WTC11 (cell line): ENCODE results near the gene TIGD3. TPM values are rescaled to one million over a fixed set of nuclear protein-coding genes. Genes with fewer than 3 reads are reported as not detected.

ENCODE experiments used
- ATAC-seq: fragments of 200-7000 bp; cut with Tn5 transposase; 2 replicates; pipeline ENCODE4 v1.10.0; 2021; ENCODE audit warnings: mild to moderate bottlenecking, moderate library complexity
- CTCF ChIA-PET: fragments of 300-600 bp; sonication (Branson Sonifier 250); formaldehyde crosslinking; loops from one replicate; lab custom pipeline; 2021; ENCODE audit warnings: antibody characterized with exemption; lab: Charles Lee
- POLR2A ChIA-PET: fragments of 350-600 bp; sonication (Branson Sonifier 250); formaldehyde crosslinking; loops from one replicate; lab custom pipeline; 2021; ENCODE audit warnings: antibody characterized with exemption; lab: Charles Lee
- DNase-seq: peaks from one replicate; pipeline ENCODE4 v3.0.0; 2021; ENCODE audit warnings: low spot score
- H3K27ac Mint-ChIP-seq: 2 replicates; pipeline ENCODE4 v1.8.0; 2021; ENCODE audit warnings: mixed read lengths
- H3K27me3 Mint-ChIP-seq: 2 replicates; pipeline ENCODE4 v1.8.0; 2021; ENCODE audit warnings: low read depth, mild to moderate bottlenecking, moderate library complexity, mixed read lengths
- H3K36me3 Mint-ChIP-seq: 2 replicates; pipeline ENCODE4 v1.8.0; 2021; ENCODE audit warnings: mixed read lengths
- H3K4me1 Mint-ChIP-seq: 2 replicates; pipeline ENCODE4 v1.8.0; 2022; ENCODE audit warnings: mixed read lengths
- H3K4me3 Mint-ChIP-seq: 2 replicates; pipeline ENCODE4 v1.8.0; 2021; ENCODE audit warnings: mild to moderate bottlenecking, moderate library complexity, mixed read lengths
- H3K9me3 Mint-ChIP-seq: 2 replicates; pipeline ENCODE4 v1.8.0; 2021; ENCODE audit warnings: mixed read lengths
- ATF3 ChIP-seq: sonication (generic); formaldehyde crosslinking; conservative IDR thresholded peaks from 2 replicates; pipeline ENCODE4 v1.8.1; 2022; ENCODE audit warnings: mild to moderate bottlenecking, missing genetic modification reagents
- CDX4 ChIP-seq: fragments of 250-450 bp; sonication (Bioruptor Pico); IDR thresholded peaks from 2 replicates; pipeline ENCODE4 v1.9.0; 2021; ENCODE audit warnings: moderate library complexity, mild to moderate bottlenecking, inconsistent platforms, borderline replicate concordance
- E2F1 ChIP-seq: sonication (generic); formaldehyde crosslinking; IDR thresholded peaks from 2 replicates; pipeline ENCODE4 v1.8.0; 2022; ENCODE audit warnings: mild to moderate bottlenecking, missing genetic modification reagents
- ELF4 ChIP-seq: sonication (generic); formaldehyde crosslinking; IDR thresholded peaks from 2 replicates; pipeline ENCODE4 v1.8.1; 2022; ENCODE audit warnings: low read depth, mild to moderate bottlenecking, moderate library complexity, missing genetic modification reagents
- ESRRA ChIP-seq: sonication (generic); formaldehyde crosslinking; IDR thresholded peaks from 2 replicates; pipeline ENCODE4 v1.8.1; 2022; ENCODE audit warnings: mild to moderate bottlenecking, missing genetic modification reagents, borderline replicate concordance
- FOXK1 ChIP-seq: sonication (generic); formaldehyde crosslinking; IDR thresholded peaks from 2 replicates; pipeline ENCODE4 v1.8.0; 2022; ENCODE audit warnings: mild to moderate bottlenecking, moderate library complexity, missing genetic modification reagents
- JUN ChIP-seq: sonication (generic); formaldehyde crosslinking; IDR thresholded peaks from 2 replicates; pipeline ENCODE4 v1.8.0; 2023; ENCODE audit warnings: mild to moderate bottlenecking, missing genetic modification reagents
- MYBL2 ChIP-seq: sonication (generic); formaldehyde crosslinking; IDR thresholded peaks from 2 replicates; pipeline ENCODE4 v1.8.1; 2023; ENCODE audit warnings: mild to moderate bottlenecking, moderate library complexity, missing genetic modification reagents
- NFE2L1 ChIP-seq: sonication (generic); formaldehyde crosslinking; IDR thresholded peaks from 2 replicates; pipeline ENCODE4 v1.8.1; 2023; ENCODE audit warnings: missing genetic modification reagents
- OVOL2 ChIP-seq: fragments of 250-450 bp; sonication (Bioruptor Pico); IDR thresholded peaks from 2 replicates; pipeline ENCODE4 v1.9.0; 2021; ENCODE audit warnings: mild to moderate bottlenecking, borderline replicate concordance
- PREB ChIP-seq: sonication (generic); formaldehyde crosslinking; IDR thresholded peaks from 2 replicates; pipeline ENCODE4 v1.8.1; 2022; ENCODE audit warnings: mild to moderate bottlenecking, missing genetic modification reagents, moderate library complexity, borderline replicate concordance
- TEAD1 ChIP-seq: sonication (generic); formaldehyde crosslinking; IDR thresholded peaks from 2 replicates; pipeline ENCODE4 v1.8.0; 2022; ENCODE audit warnings: mild to moderate bottlenecking, missing genetic modification reagents
- USF1 ChIP-seq: sonication (generic); formaldehyde crosslinking; IDR thresholded peaks from 2 replicates; pipeline ENCODE4 v1.8.0; 2022; ENCODE audit warnings: mild to moderate bottlenecking, missing genetic modification reagents
- USF2 ChIP-seq: sonication (generic); formaldehyde crosslinking; IDR thresholded peaks from 2 replicates; pipeline ENCODE4 v1.8.1; 2023; ENCODE audit warnings: mild to moderate bottlenecking, missing genetic modification reagents, moderate library complexity
- ZMAT4 ChIP-seq: fragments of 250-450 bp; sonication (Bioruptor Pico); IDR thresholded peaks from 2 replicates; pipeline ENCODE4 v1.9.0; 2021; ENCODE audit warnings: mild to moderate bottlenecking
- ZNF317 ChIP-seq: sonication (generic); formaldehyde crosslinking; IDR thresholded peaks from 2 replicates; pipeline ENCODE4 v1.8.1; 2023; ENCODE audit warnings: low read depth, mild to moderate bottlenecking, moderate library complexity, missing genetic modification reagents, borderline replicate concordance
- ZNF396 ChIP-seq: fragments of 250-450 bp; sonication (Bioruptor Pico); IDR thresholded peaks from 2 replicates; pipeline ENCODE4 v1.8.0; 2021; ENCODE audit warnings: mild to moderate bottlenecking, moderate library complexity, borderline replicate concordance
- ZNF425 ChIP-seq: fragments of 250-450 bp; sonication (Bioruptor Pico); conservative IDR thresholded peaks from 2 replicates; pipeline ENCODE4 v1.9.0; 2021; ENCODE audit warnings: mild to moderate bottlenecking
- ZNF512 ChIP-seq: sonication (generic); formaldehyde crosslinking; IDR thresholded peaks from 2 replicates; pipeline ENCODE4 v1.8.1; 2022; ENCODE audit warnings: missing genetic modification reagents, borderline replicate concordance
- total RNA-seq: library from RNA; stranded (reverse); gene quantifications from 3 replicates; pipeline ENCODE4 v1.2.3, GENCODE V29; 2021

The TIGD3 gene
- total RNA-seq, 1 experiment from 2014 or later = 1.9 TPM

GRCh38 chr11:65320386-65321075, 34.0 kb upstream of the TIGD3 start:
- peaks cover 17% of the 10 kb centered on the region for H3K36me3 Mint-ChIP-seq
- POLR2A ChIA-PET = no interaction called here
- H3K9me3 Mint-ChIP-seq = no peaks in the 10 kb centered on the region
- CTCF ChIA-PET = interaction anchor here (13.2 kb wide), 1 partner anchor 12 kb away, joined by 232 read pairs; the partner anchor contains the start of gene DPF2
- H3K4me1 Mint-ChIP-seq = peaks cover 29% of the 10 kb centered on the region
- ATAC-seq = no peak
- H3K27me3 Mint-ChIP-seq = no peaks in the 10 kb centered on the region
- no peak overlapping the region for H3K4me3 Mint-ChIP-seq
- TF ChIP-seq ATF3 (CRISPR knock-in tag) (no peak), FOXK1 (CRISPR knock-in tag) (no peak), ELF4 (no peak), ESRRA (CRISPR knock-in tag) (no peak), E2F1 (CRISPR knock-in tag) (no peak), ZNF396 (CRISPR knock-in tag) (no peak), NFE2L1 (no peak), ZMAT4 (CRISPR knock-in tag) (no peak), OVOL2 (CRISPR knock-in tag) (no peak), ZNF512 (no peak), ZNF425 (CRISPR knock-in tag) (no peak), TEAD1 (CRISPR knock-in tag) (no peak), CDX4 (CRISPR knock-in tag) (no peak), MYBL2 (CRISPR knock-in tag) (no peak)
- no peak for DNase-seq
- H3K27ac Mint-ChIP-seq = no peak overlapping the region

GRCh38 chr11:65321076-65321475, 33.5 kb upstream of the TIGD3 start:
- H3K27me3 Mint-ChIP-seq = no peaks in the 10 kb centered on the region
- peaks cover 17% of the 10 kb centered on the region for H3K36me3 Mint-ChIP-seq
- H3K4me3 Mint-ChIP-seq = no peak overlapping the region
- DNase-seq = no peak
- ChIA-PET POLR2A (no interaction called here), CTCF (interaction anchor here (13.2 kb wide), 1 partner anchor 11 kb away, joined by 232 read pairs; the partner anchor contains the start of gene DPF2)
- ATAC-seq = no peak
- H3K4me1 Mint-ChIP-seq = peaks cover 24% of the 10 kb centered on the region
- no peak overlapping the region for H3K27ac Mint-ChIP-seq
- H3K9me3 Mint-ChIP-seq = no peaks in the 10 kb centered on the region
- no peak for TF ChIP-seq JUN (CRISPR knock-in tag)
- no peak for TF ChIP-seq ZNF317 (CRISPR knock-in tag)
- TF ChIP-seq USF1 (CRISPR knock-in tag) = no peak
- no peak for TF ChIP-seq ATF3 (CRISPR knock-in tag)
- TF ChIP-seq PREB (CRISPR knock-in tag) = no peak
- TF ChIP-seq ZNF512 = no peak
- TF ChIP-seq USF2 (CRISPR knock-in tag) = no peak
